Right ventricle myocardium inferior (tissue), 1 donor: Measurements from ENCODE around the gene ABLIM3. TPM values are rescaled to one million over a fixed set of nuclear protein-coding genes. Genes with fewer than 3 reads are reported as not detected.

Source experiments
- ATAC-seq: fragments of 200-7000 bp; cut with Tn5 transposase; one replicate; pipeline ENCODE4 v1.9.1; 2020; ENCODE audit warnings: mild to moderate bottlenecking, moderate library complexity
- DNase-seq: peaks from one replicate; pipeline ENCODE4 v3.0.0; 2021; ENCODE audit errors: missing footprints
- intact Hi-C: fragments of 100-400 bp; cut with DNase I; formaldehyde crosslinking; loops from one replicate; pipeline ENCODE4 v1.11.0; 2022
- total RNA-seq: library from RNA; stranded (reverse); fragmentation: NEBNext Ultra II Directional; extraction: Animal tissue kit (Norgen Biotek cat#: 25700); gene quantifications from one replicate; pipeline ENCODE4 v1.2.1, GENCODE V29; 2021
- donor health status: DM: no; HTN: yes; CAD: no; lungs with severe emphysema.

The ABLIM3 gene
- total RNA-seq, 1 donor from 2014 or later: 134 TPM

- no peak for ATAC-seq
- intact Hi-C loops: no loop called here
- DNase-seq: no peak
These were observed 86.0 kb downstream of the ABLIM3 start for GRCh38 chr5:149227168-149227826.

GRCh38 chr5:149228618-149229297 is 87.5 kb downstream of the ABLIM3 start:
- intact Hi-C loops: loop anchor here (1.0 kb wide), 1 partner anchor 87 kb away; the partner anchor contains the start of gene ABLIM3
- ATAC-seq (peak; percentile 92), DNase-seq (no peak)

DNA sequence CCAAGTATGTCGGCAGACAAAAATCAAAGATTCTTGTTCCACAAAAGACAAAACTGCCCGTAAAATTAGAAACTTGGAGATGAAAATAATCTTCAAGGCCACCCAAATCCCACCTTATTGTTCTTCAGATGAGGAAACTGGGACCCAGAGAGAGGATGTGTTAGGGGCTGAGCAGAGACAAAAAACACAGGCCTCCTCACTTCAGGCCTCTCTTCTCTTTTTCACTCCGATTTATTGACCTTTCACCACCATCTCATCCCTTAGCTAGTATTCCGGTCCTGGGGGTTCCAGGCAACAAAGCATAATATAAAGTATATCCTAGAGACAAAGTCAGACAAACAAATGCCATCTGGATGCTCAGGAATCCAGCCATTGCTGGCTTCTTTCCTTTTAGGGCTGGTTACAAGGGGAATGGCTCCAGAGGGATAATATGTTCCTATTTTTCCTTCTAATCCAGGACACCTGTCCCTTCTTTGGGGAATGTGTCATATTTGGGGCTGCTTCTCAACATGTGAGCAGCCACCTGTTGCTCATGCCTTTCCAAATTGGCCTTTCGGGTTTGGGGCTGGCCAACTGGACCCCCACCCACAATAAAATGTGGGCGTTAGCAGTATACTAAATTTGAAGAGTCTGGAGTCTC is 88.1 kb downstream of the ABLIM3 start:
- ATAC-seq (no peak), DNase-seq (no peak)
- intact Hi-C loops: loop anchor here (1.0 kb wide), 1 partner anchor 88 kb away; the partner anchor contains the start of gene ABLIM3

GRCh38 chr5:149235841-149236240 is 94.5 kb downstream of the ABLIM3 start:
- intact Hi-C loops: no loop called here
- ATAC-seq (peak; percentile 83), DNase-seq (no peak)

DNA sequence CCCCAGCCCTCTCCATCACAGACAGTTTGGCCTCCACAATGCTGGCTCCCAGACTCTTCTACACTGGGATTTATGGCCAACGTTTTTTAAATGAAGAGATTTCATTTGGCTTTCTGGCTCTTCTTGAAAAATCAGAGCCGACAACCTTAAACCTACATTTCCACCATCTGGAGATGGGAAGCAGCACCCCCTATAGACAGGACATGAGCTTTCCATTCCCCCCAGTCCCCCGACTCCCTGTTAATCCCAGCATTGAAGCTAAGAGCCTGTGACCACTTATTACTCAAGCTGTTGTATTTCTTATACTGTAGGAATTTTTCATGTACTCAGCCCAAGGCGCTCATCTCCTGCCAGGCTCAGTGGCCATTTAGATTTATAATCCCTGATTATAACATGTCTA is 96.4 kb downstream of the ABLIM3 start:
- intact Hi-C loops: no loop called here
- DNase-seq: no peak
- no peak for ATAC-seq

DNA sequence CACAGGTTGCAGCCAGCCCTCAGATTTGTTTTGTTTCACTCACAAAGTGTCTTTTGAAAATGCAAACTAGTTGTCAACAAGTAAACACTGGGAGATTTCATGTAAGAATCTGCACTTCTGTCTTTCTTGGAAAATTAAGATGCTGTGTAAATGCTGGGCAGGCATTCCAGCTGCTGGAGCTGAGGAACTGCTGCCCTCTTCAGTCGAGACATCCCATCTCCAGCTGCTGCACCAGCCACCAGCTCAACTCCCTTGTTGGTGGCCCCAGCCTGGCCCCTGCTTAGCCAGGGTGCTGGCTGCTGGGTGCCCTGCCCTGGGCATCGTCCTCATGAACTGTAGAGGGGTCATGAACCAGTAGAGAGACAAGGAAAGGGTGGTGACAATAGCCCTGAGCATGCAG is 97.2 kb downstream of the ABLIM3 start:
- ATAC-seq (no peak), DNase-seq (no peak)
- intact Hi-C loops: no loop called here

GRCh38 chr5:149239917-149240316 is 98.6 kb downstream of the ABLIM3 start:
- ATAC-seq: no peak
- intact Hi-C loops: no loop called here

GRCh38 chr5:149240354-149240998 is 99.2 kb downstream of the ABLIM3 start:
- DNase-seq (peak; percentile 72), ATAC-seq (no peak)
- intact Hi-C loops: no loop called here

More at GRCh38 chr5:149239917-149240316, 98.6 kb downstream of the ABLIM3 start:
- no peak for DNase-seq

GRCh38 chr5:149242339-149242738 is 101.0 kb downstream of the ABLIM3 start:
- DNase-seq (no peak), ATAC-seq (no peak)
- intact Hi-C loops: no loop called here

GRCh38 chr5:149246906-149247305 is 105.6 kb downstream of the ABLIM3 start:
- DNase-seq: no peak
- intact Hi-C loops: no loop called here
- ATAC-seq: no peak

GRCh38 chr5:149247726-149248125 is 106.4 kb downstream of the ABLIM3 start:
- DNase-seq (no peak), ATAC-seq (no peak)
- intact Hi-C loops: no loop called here

- DNase-seq (no peak), ATAC-seq (no peak)
- intact Hi-C loops: no loop called here
These were observed 110.3 kb downstream of the ABLIM3 start for GRCh38 chr5:149251546-149251945.

DNA sequence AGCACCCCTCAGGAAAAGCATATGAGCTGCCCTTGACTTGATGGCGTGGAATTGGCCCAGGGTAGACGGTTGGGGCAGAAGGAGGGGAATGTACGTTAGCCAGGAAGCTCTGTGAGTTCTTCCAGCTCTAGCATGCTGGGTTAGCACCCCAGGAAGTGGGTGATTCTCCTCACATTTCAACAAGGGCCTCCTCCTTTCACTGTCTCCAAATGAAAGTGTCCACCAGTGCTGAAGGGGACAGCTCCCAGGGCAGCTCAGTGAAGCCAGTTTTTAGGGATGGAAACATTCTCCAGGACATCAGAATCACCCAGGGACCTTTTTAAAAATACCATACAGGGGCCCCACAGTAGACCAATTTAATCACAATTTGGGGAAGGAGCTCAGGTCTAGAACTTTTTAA is 113.2 kb downstream of the ABLIM3 start:
- no peak for ATAC-seq
- DNase-seq: no peak
- intact Hi-C loops: no loop called here

GRCh38 chr5:149256451-149256850 is 115.2 kb downstream of the ABLIM3 start:
- no peak for ATAC-seq
- intact Hi-C loops: no loop called here
- DNase-seq: no peak

DNA sequence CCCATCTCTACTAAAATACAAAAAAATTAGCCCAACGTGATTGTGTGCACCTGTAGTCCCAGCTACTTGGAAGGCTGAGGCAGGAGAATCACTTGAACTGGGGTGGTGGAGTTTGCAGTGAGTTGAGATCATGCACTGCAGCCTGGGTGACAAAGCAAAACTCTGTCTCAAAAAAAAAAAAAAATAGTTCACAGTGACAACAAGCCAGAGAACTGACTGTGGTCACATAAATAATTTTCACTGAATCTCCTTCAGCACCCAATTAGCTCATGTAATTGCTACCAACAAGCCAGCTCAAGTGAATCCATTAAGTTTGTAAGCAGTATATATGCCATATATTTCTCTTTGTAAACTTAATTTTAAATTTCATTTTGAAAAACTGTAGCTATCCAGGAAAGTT is 115.8 kb downstream of the ABLIM3 start:
- intact Hi-C loops: no loop called here
- DNase-seq (no peak), ATAC-seq (no peak)

DNA sequence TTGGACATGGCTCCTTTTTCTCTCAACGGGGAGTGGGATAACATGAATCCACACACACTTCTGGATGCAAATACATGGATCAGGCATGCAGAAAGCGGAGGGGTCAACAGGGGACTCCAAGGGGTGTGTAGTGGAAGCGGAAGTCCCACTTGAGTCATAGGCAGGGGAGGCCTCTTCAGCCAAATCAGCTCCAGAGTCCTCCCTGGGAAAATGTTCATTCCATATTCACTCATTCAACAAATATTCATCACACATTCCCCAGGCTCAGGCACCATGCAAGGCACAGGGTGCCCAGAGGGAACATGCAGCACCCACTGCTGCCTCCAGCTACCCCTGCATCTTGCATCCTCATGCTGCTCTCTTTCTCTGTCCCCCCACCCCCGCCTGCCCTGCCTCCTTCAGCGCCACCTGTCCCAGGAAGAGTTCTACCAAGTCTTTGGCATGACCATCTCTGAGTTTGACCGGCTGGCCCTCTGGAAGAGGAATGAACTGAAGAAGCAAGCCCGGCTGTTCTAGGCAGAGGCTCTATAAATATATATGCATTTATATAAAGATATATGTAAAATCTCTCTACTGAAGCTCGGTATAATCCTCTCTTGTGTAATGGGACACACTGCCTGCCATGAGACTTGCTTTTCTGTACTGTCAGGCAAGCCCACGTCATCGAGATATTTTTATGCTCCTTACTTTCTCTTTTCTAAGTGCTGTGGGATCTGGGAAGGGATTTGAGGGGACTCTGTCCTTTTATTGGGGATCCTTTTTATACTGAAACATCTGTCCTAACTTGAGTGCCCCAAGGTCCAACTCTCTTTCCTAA is 116.8 kb downstream of the ABLIM3 start:
- no peak for DNase-seq
- intact Hi-C loops: no loop called here
- ATAC-seq: no peak

DNA sequence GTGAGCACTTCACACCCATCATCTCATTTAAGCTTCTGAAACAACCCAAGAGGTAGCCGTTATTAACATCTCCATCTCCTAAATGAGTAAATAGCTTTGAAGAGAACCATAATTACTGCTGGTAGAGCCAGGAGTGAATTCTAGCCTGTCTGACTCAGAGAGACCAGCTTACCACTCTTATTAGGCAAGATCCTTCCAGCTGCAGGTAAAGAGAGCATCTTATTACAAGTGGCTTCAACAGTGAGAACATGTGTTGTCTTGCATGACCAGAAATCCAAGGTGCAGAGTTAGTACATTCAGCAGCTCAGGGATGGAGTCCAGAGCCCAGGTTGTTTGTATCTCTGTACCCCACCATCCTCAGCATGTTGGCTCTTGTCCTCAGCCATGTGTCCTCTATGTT is 119.5 kb downstream of the ABLIM3 start:
- DNase-seq (no peak), ATAC-seq (no peak)
- intact Hi-C loops: loop anchor here (10.0 kb wide), 1 partner anchor 304 kb away; no protein-coding TSS in a partner anchor

GRCh38 chr5:149261246-149261645 is 120.0 kb downstream of the ABLIM3 start:
- intact Hi-C loops: loop anchor here (10.0 kb wide), 1 partner anchor 304 kb away; no protein-coding TSS in a partner anchor
- ATAC-seq (no peak), DNase-seq (no peak)

- intact Hi-C loops: loop anchor here (10.0 kb wide), 1 partner anchor 302 kb away; no protein-coding TSS in a partner anchor
- ATAC-seq: no peak
- no peak for DNase-seq
These were observed 121.0 kb downstream of the ABLIM3 start for GRCh38 chr5:149262315-149262714.
